Endothelial cell (in vitro differentiated cells): Measurements from ENCODE around the gene CAMTA1. TPM values are rescaled to one million over a fixed set of nuclear protein-coding genes. Genes with fewer than 3 reads are reported as not detected.

Experiments used
- DNase-seq: peaks from one replicate; pipeline ENCODE4 v3.0.0; 2021; ENCODE audit warnings: low spot score
- H3K27ac Mint-ChIP-seq: one replicate; pipeline ENCODE4 v1.8.0; 2021; ENCODE audit warnings: mixed read lengths, inconsistent platforms; ENCODE audit not compliant: unreplicated experiment
- H3K27me3 Mint-ChIP-seq: one replicate; pipeline ENCODE4 v1.8.0; 2021; ENCODE audit warnings: mild to moderate bottlenecking, moderate library complexity, mixed read lengths, inconsistent platforms; ENCODE audit not compliant: unreplicated experiment
- H3K36me3 Mint-ChIP-seq: one replicate; pipeline ENCODE4 v1.8.0; 2021; ENCODE audit warnings: mild to moderate bottlenecking, low read depth, mixed read lengths, inconsistent platforms; ENCODE audit not compliant: unreplicated experiment
- H3K4me1 Mint-ChIP-seq: one replicate; pipeline ENCODE4 v1.8.0; 2021; ENCODE audit warnings: mild to moderate bottlenecking, mixed read lengths, inconsistent platforms; ENCODE audit not compliant: unreplicated experiment
- H3K4me3 Mint-ChIP-seq: one replicate; pipeline ENCODE4 v1.8.0; 2021; ENCODE audit warnings: mild to moderate bottlenecking, mixed read lengths, inconsistent platforms; ENCODE audit not compliant: unreplicated experiment
- H3K9me3 Mint-ChIP-seq: one replicate; pipeline ENCODE4 v1.8.0; 2021; ENCODE audit warnings: mixed read lengths, inconsistent platforms; ENCODE audit not compliant: unreplicated experiment
- CTCF ChIP-seq: fragments of 200-600 bp; sonication (generic); IDR thresholded peaks from one replicate; pipeline ENCODE4 v1.5.0; 2021; ENCODE audit warnings: antibody characterized with exemption; ENCODE audit not compliant: unreplicated experiment
- total RNA-seq: library from RNA; stranded (reverse); fragmentation: NEBNext Ultra II Directional; extraction: Animal tissue kit (Norgen Biotek cat#: 25700); gene quantifications from one replicate; pipeline ENCODE4 v1.2.1, GENCODE V29; 2021; ENCODE audit not compliant: unreplicated experiment

CAMTA1 gene
- total RNA-seq, 1 donor from 2014 or later = 87.3 TPM

GRCh38 chr1:6963912-6964307 lies 178.7 kb downstream of the CAMTA1 start:
- H3K27me3 Mint-ChIP-seq = peaks cover 18% of the 10 kb centered on the region
- peak overlapping the region; percentile 57 for H3K27ac Mint-ChIP-seq
- H3K9me3 Mint-ChIP-seq = no peaks in the 10 kb centered on the region
- H3K4me1 Mint-ChIP-seq = peaks cover 15% of the 10 kb centered on the region
- H3K4me3 Mint-ChIP-seq = peak overlapping the region; percentile 79
- DNase-seq = no peak
- no peak for TF ChIP-seq CTCF
- H3K36me3 Mint-ChIP-seq = no peaks in the 10 kb centered on the region

GRCh38 chr1:6965083-6965934 lies 180.1 kb downstream of the CAMTA1 start:
- H3K4me1 Mint-ChIP-seq = peaks cover 15% of the 10 kb centered on the region
- no peak overlapping the region for H3K27ac Mint-ChIP-seq
- no peak for DNase-seq
- H3K36me3 Mint-ChIP-seq = no peaks in the 10 kb centered on the region
- no peak overlapping the region for H3K4me3 Mint-ChIP-seq
- no peaks in the 10 kb centered on the region for H3K9me3 Mint-ChIP-seq
- H3K27me3 Mint-ChIP-seq = peaks cover 18% of the 10 kb centered on the region
- TF ChIP-seq CTCF = no peak

- peaks cover 18% of the 10 kb centered on the region for H3K27me3 Mint-ChIP-seq
- no peak overlapping the region for H3K27ac Mint-ChIP-seq
- H3K36me3 Mint-ChIP-seq = no peaks in the 10 kb centered on the region
- no peak for TF ChIP-seq CTCF
- no peak overlapping the region for H3K4me3 Mint-ChIP-seq
- H3K9me3 Mint-ChIP-seq = no peaks in the 10 kb centered on the region
- H3K4me1 Mint-ChIP-seq = peaks cover 15% of the 10 kb centered on the region
- no peak for DNase-seq
Measured at GRCh38 chr1:6965935-6966241, 180.6 kb downstream of the CAMTA1 start.

GRCh38 chr1:6966326-6966725 lies 181.1 kb downstream of the CAMTA1 start:
- Mint-ChIP-seq H3K36me3 (no peaks in the 10 kb centered on the region), H3K4me1 (peaks cover 15% of the 10 kb centered on the region), H3K27ac (no peak overlapping the region), H3K4me3 (no peak overlapping the region), H3K9me3 (no peaks in the 10 kb centered on the region), H3K27me3 (peaks cover 13% of the 10 kb centered on the region)
- TF ChIP-seq CTCF = no peak
- DNase-seq = no peak

GRCh38 chr1:6967431-6968111 lies 182.3 kb downstream of the CAMTA1 start:
- Mint-ChIP-seq H3K4me3 (no peak overlapping the region), H3K36me3 (no peaks in the 10 kb centered on the region), H3K27ac (no peak overlapping the region), H3K4me1 (peaks cover 10% of the 10 kb centered on the region), H3K27me3 (peaks cover 15% of the 10 kb centered on the region), H3K9me3 (no peaks in the 10 kb centered on the region)
- no peak for TF ChIP-seq CTCF
- DNase-seq = no peak
